IMR-90 (cell line): Measurements from ENCODE around the gene SMU1.

Experiments
- BHLHE40 ChIP-seq: fragments of 150-350 bp; IDR thresholded peaks from 2 replicates; pipeline ENCODE4 v1.6.1; 2016; ENCODE audit warnings: mild to moderate bottlenecking, low read depth, low read length
- CTCF ChIP-seq: conservative IDR thresholded peaks from 2 replicates; pipeline ENCODE4 v1.5.1; 2012; ENCODE audit warnings: mild to moderate bottlenecking, low read depth, low read length, improper control_type of control experiment
- FOS ChIP-seq: fragments of 150-350 bp; IDR thresholded peaks from 2 replicates; pipeline ENCODE4 v1.6.1; 2016; ENCODE audit warnings: low read depth, low read length
- POLR2A ChIP-seq: IDR thresholded peaks from 2 replicates; pipeline ENCODE4 v1.6.1; 2012; ENCODE audit warnings: mild to moderate bottlenecking, low read depth, low read length
- RAD21 ChIP-seq: IDR thresholded peaks from 2 replicates; pipeline ENCODE4 v1.6.1; 2012; ENCODE audit warnings: low read length, improper control_type of control experiment
- SMC3 ChIP-seq: fragments of 150-350 bp; IDR thresholded peaks from 2 replicates; pipeline ENCODE4 v1.6.1; 2016; ENCODE audit warnings: low read depth, mild to moderate bottlenecking, antibody characterized with exemption, low read length, moderate library complexity
- USF2 ChIP-seq: fragments of 150-350 bp; IDR thresholded peaks from 2 replicates; pipeline ENCODE4 v1.6.1; 2017; ENCODE audit warnings: mild to moderate bottlenecking, antibody characterized with exemption, low read length, low read depth
- TF ChIP-seq, protein P1 (sequence below): fragments of 150-350 bp; IDR thresholded peaks from 2 replicates; pipeline ENCODE4 v1.6.1; 2016; ENCODE audit warnings: low read depth, mild to moderate bottlenecking, low read length, moderate library complexity, borderline replicate concordance

DNA sequence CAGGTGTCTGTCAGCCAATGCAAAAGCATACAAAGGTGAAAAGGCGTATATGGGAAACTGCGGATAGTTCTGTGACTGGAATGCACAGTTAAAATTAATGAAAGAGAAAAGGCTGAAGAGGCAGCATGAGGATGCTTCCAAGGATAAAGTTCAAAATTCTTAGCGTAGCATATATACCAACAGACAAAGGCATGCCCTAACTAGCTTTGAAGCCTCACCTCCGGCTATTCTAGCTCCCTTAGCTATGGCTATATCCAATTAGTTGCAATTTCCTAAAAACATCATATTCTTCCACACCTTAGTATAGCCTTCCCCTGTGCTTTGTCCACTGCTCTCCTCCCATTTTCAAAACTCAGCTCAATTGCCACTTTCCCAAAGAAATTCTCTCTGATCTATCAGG, 52.8 kb downstream of the SMU1 start:
- TF ChIP-seq BHLHE40 (no peak), CTCF (no peak), SMC3 (no peak), POLR2A (no peak), FOS (no peak), USF2 (no peak), RAD21 (no peak)
- TF ChIP-seq, protein P1, sequence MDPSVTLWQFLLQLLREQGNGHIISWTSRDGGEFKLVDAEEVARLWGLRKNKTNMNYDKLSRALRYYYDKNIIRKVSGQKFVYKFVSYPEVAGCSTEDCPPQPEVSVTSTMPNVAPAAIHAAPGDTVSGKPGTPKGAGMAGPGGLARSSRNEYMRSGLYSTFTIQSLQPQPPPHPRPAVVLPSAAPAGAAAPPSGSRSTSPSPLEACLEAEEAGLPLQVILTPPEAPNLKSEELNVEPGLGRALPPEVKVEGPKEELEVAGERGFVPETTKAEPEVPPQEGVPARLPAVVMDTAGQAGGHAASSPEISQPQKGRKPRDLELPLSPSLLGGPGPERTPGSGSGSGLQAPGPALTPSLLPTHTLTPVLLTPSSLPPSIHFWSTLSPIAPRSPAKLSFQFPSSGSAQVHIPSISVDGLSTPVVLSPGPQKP: no peak
